Kidney tubule cell (primary cell): Measurements from ENCODE around the gene MYT1.

Source experiments
- DNase-seq: peaks from one replicate; pipeline ENCODE4 v3.0.0-alpha.2; 2018; ENCODE audit warnings: low spot score

Gene MYT1

GRCh38 chr20:64153861-64154589 is 10.2 kb upstream of the MYT1 start:
- DNase-seq: no peak

GRCh38 chr20:64154590-64155257 is 9.5 kb upstream of the MYT1 start:
- no peak for DNase-seq

- no peak for DNase-seq
These were observed 8.8 kb upstream of the MYT1 start for GRCh38 chr20:64155258-64156135.

- no peak for DNase-seq
These were observed 7.9 kb upstream of the MYT1 start for GRCh38 chr20:64156136-64156885.

GRCh38 chr20:64156886-64157875 is 7.1 kb upstream of the MYT1 start:
- no peak for DNase-seq

GRCh38 chr20:64157878-64158277 is 6.4 kb upstream of the MYT1 start:
- DNase-seq: no peak

- DNase-seq: peak; percentile 6
These were observed 5.6 kb upstream of the MYT1 start for GRCh38 chr20:64158346-64159285.

- no peak for DNase-seq
These were observed 5.0 kb upstream of the MYT1 start for GRCh38 chr20:64159286-64159680.

GRCh38 chr20:64159711-64160110 is 4.5 kb upstream of the MYT1 start:
- DNase-seq: no peak

- no peak for DNase-seq
These were observed 4.1 kb upstream of the MYT1 start for GRCh38 chr20:64160118-64160517.

GRCh38 chr20:64160526-64161355 is 3.5 kb upstream of the MYT1 start:
- DNase-seq: no peak

GRCh38 chr20:64161356-64162238 is 2.7 kb upstream of the MYT1 start:
- DNase-seq: peak; percentile 46

- no peak for DNase-seq
These were observed 1.9 kb upstream of the MYT1 start for GRCh38 chr20:64162239-64162910.

- no peak for DNase-seq
These were observed 503 bp upstream of the MYT1 start for GRCh38 chr20:64163776-64164122.

- no peak for DNase-seq
These were observed 1.8 kb downstream of the MYT1 start for GRCh38 chr20:64165866-64166600.
